GM12892 (cell line): ENCODE data around the gene RBFOX2.

ENCODE experiments used
- POLR2A ChIP-seq: IDR thresholded peaks from 2 replicates; pipeline ENCODE4 v1.6.1; 2011; ENCODE audit warnings: low read depth, low read length, control low read depth
- POLR2AphosphoS5 ChIP-seq: IDR thresholded peaks from 2 replicates; pipeline ENCODE4 v1.6.1; 2011; ENCODE audit warnings: low read depth, low read length, control low read depth

GRCh38 chr22:36029406-36029755, 757 bp upstream of the RBFOX2 start:
- no peak for TF ChIP-seq POLR2A
- no peak for TF ChIP-seq POLR2AphosphoS5
